HEK293 (cell line): ENCODE measurements around the gene LPO.

Source experiments
- CTCF ChIA-PET: fragments of 350-600 bp; formaldehyde crosslinking; extraction: SDS; loops from one replicate; lab custom pipeline; 2021; ENCODE audit warnings: antibody characterized with exemption; lab: Yijun Ruan, JAX
- POLR2A ChIA-PET: fragments of 300-600 bp; formaldehyde crosslinking; extraction: SDS; loops from one replicate; lab custom pipeline; 2020; ENCODE audit warnings: antibody characterized with exemption, inconsistent platforms; lab: Yijun Ruan, JAX
- H3K27ac ChIP-seq: fragments of 200-500 bp; sonication (Bioruptor generic); 2 replicates; pipeline ENCODE4 v1.5.1; 2014; ENCODE audit warnings: low read depth, low read length, control low read depth, inconsistent platforms; ENCODE audit errors: extremely low read depth
- H3K36me3 ChIP-seq, 2 experiments: fragments of 200-500 bp in 1 of 2; sonication (Bioruptor generic) in 1 of 2; 1 replicate in 1 of 2; 2 replicates in 1 of 2; pipeline ENCODE4 v1.5.1; 2014 to 2017; ENCODE audit warnings: inconsistent platforms in 2 of 2, low read length in 2 of 2; ENCODE audit not compliant: control insufficient read depth in 2 of 2, insufficient read depth in 1 of 2
- H3K4me1 ChIP-seq: fragments of 200-500 bp; sonication (Bioruptor generic); 2 replicates; pipeline ENCODE4 v1.5.1; 2014; ENCODE audit warnings: mild to moderate bottlenecking, low read length, inconsistent platforms; ENCODE audit not compliant: control insufficient read depth, insufficient read depth
- H3K4me3 ChIP-seq: 2 replicates; pipeline ENCODE4 v1.5.1; 2011; ENCODE audit warnings: low read depth, mild to moderate bottlenecking, control low read depth, low read length, moderate library complexity
- H3K9me3 ChIP-seq: fragments of 200-500 bp; sonication (Bioruptor generic); 2 replicates; pipeline ENCODE4 v1.5.1; 2014; ENCODE audit warnings: low read depth, low read length, inconsistent platforms; ENCODE audit not compliant: control insufficient read depth, insufficient read depth
- GLIS2 ChIP-seq: fragments of 450-650 bp; formaldehyde crosslinking; IDR thresholded peaks from 2 replicates; pipeline ENCODE4 v1.5.1; 2016; ENCODE audit warnings: missing biosample characterization, missing genetic modification characterization
- KLF10 ChIP-seq: fragments of 450-650 bp; IDR thresholded peaks from 2 replicates; pipeline ENCODE4 v1.5.1; 2018; ENCODE audit warnings: missing biosample characterization, mild to moderate bottlenecking, missing genetic modification characterization
- PRDM10 ChIP-seq: fragments of 450-650 bp; formaldehyde crosslinking; IDR thresholded peaks from 2 replicates; pipeline ENCODE4 v1.5.1; 2016; ENCODE audit warnings: missing biosample characterization, missing genetic modification characterization
- REST ChIP-seq: fragments of 450-650 bp; formaldehyde crosslinking; IDR thresholded peaks from 2 replicates; pipeline ENCODE4 v1.5.1; 2016; ENCODE audit warnings: missing biosample characterization, missing genetic modification characterization
- WT1 ChIP-seq: fragments of 450-650 bp; formaldehyde crosslinking; IDR thresholded peaks from 2 replicates; pipeline ENCODE4 v1.5.1; 2016; ENCODE audit warnings: missing biosample characterization, missing genetic modification characterization
- YY1 ChIP-seq: fragments of 450-650 bp; formaldehyde crosslinking; IDR thresholded peaks from 2 replicates; pipeline ENCODE4 v1.5.1; 2018; ENCODE audit warnings: missing biosample characterization, missing genetic modification characterization
- ZBTB17 ChIP-seq: fragments of 450-650 bp; formaldehyde crosslinking; IDR thresholded peaks from 2 replicates; pipeline ENCODE4 v1.5.1; 2016; ENCODE audit warnings: missing biosample characterization, missing genetic modification characterization
- ZBTB21 ChIP-seq: fragments of 450-650 bp; formaldehyde crosslinking; IDR thresholded peaks from 2 replicates; pipeline ENCODE4 v1.5.1; 2017; ENCODE audit warnings: missing biosample characterization, missing genetic modification characterization
- ZEB2 ChIP-seq: fragments of 450-650 bp; formaldehyde crosslinking; IDR thresholded peaks from 2 replicates; pipeline ENCODE4 v1.5.1; 2016; ENCODE audit warnings: missing biosample characterization, missing genetic modification characterization
- ZFP37 ChIP-seq: fragments of 450-650 bp; formaldehyde crosslinking; IDR thresholded peaks from 2 replicates; pipeline ENCODE4 v1.5.1; 2016; ENCODE audit warnings: missing biosample characterization, missing genetic modification characterization
- ZFP41 ChIP-seq: fragments of 450-650 bp; formaldehyde crosslinking; IDR thresholded peaks from 2 replicates; pipeline ENCODE4 v1.5.1; 2016; ENCODE audit warnings: missing biosample characterization, missing genetic modification characterization, borderline replicate concordance
- ZNF133 ChIP-seq: fragments of 450-650 bp; formaldehyde crosslinking; IDR thresholded peaks from 2 replicates; pipeline ENCODE4 v1.5.1; 2016; ENCODE audit warnings: missing biosample characterization, missing genetic modification characterization
- ZNF148 ChIP-seq: fragments of 450-650 bp; formaldehyde crosslinking; IDR thresholded peaks from 2 replicates; pipeline ENCODE4 v1.5.0; 2017; ENCODE audit warnings: missing biosample characterization, missing genetic modification characterization, borderline replicate concordance
- ZNF202 ChIP-seq: fragments of 450-650 bp; formaldehyde crosslinking; IDR thresholded peaks from 2 replicates; pipeline ENCODE4 v1.5.1; 2016; ENCODE audit warnings: missing biosample characterization, missing genetic modification characterization, borderline replicate concordance
- ZNF23 ChIP-seq: fragments of 450-650 bp; formaldehyde crosslinking; IDR thresholded peaks from 2 replicates; pipeline ENCODE4 v1.5.1; 2016; ENCODE audit warnings: missing biosample characterization, missing genetic modification characterization, borderline replicate concordance
- ZNF302 ChIP-seq: fragments of 450-650 bp; formaldehyde crosslinking; IDR thresholded peaks from 2 replicates; pipeline ENCODE4 v1.5.1; 2016; ENCODE audit warnings: missing biosample characterization, missing genetic modification characterization, low read depth
- ZNF311 ChIP-seq: fragments of 450-650 bp; formaldehyde crosslinking; IDR thresholded peaks from 2 replicates; pipeline ENCODE4 v1.5.1; 2017; ENCODE audit warnings: missing biosample characterization, missing genetic modification characterization, borderline replicate concordance
- ZNF324 ChIP-seq: fragments of 450-650 bp; formaldehyde crosslinking; IDR thresholded peaks from 2 replicates; pipeline ENCODE4 v1.5.1; 2016; ENCODE audit warnings: missing biosample characterization, missing genetic modification characterization
- ZNF354C ChIP-seq: fragments of 450-650 bp; formaldehyde crosslinking; IDR thresholded peaks from 2 replicates; pipeline ENCODE4 v1.5.1; 2016; ENCODE audit warnings: missing biosample characterization, missing genetic modification characterization, low read depth, borderline replicate concordance
- ZNF426 ChIP-seq: fragments of 450-650 bp; formaldehyde crosslinking; IDR thresholded peaks from 2 replicates; pipeline ENCODE4 v1.5.1; 2017; ENCODE audit warnings: missing biosample characterization, missing genetic modification characterization, mild to moderate bottlenecking, inconsistent platforms, moderate library complexity
- ZNF488 ChIP-seq: fragments of 450-650 bp; formaldehyde crosslinking; IDR thresholded peaks from 2 replicates; pipeline ENCODE4 v1.5.1; 2016; ENCODE audit warnings: missing biosample characterization, missing genetic modification characterization
- ZNF555 ChIP-seq: fragments of 450-650 bp; formaldehyde crosslinking; conservative IDR thresholded peaks from 2 replicates; pipeline ENCODE4 v1.5.1; 2017; ENCODE audit warnings: missing biosample characterization, mild to moderate bottlenecking, missing genetic modification characterization, inconsistent platforms
- ZNF560 ChIP-seq: fragments of 450-650 bp; formaldehyde crosslinking; IDR thresholded peaks from 2 replicates; pipeline ENCODE4 v1.5.1; 2017; ENCODE audit warnings: missing biosample characterization, missing genetic modification characterization, borderline replicate concordance
- ZNF660 ChIP-seq: fragments of 450-650 bp; IDR thresholded peaks from 2 replicates; pipeline ENCODE4 v1.5.1; 2018; ENCODE audit warnings: missing biosample characterization, mild to moderate bottlenecking, missing genetic modification characterization
- ZNF776 ChIP-seq: fragments of 450-650 bp; formaldehyde crosslinking; IDR thresholded peaks from 2 replicates; pipeline ENCODE4 v1.5.0; 2017; ENCODE audit warnings: missing biosample characterization, missing genetic modification characterization, borderline replicate concordance

LPO gene

GRCh38 chr17:58202859-58203258, 35.5 kb upstream of the LPO start (continued):
- TF ChIP-seq ZNF324 (tag by site-specific recombination): no peak
- no peak for TF ChIP-seq PRDM10 (tag by site-specific recombination)
- TF ChIP-seq ZNF311: no peak
- no peak for TF ChIP-seq ZNF354C (tag by site-specific recombination)
- no peak for TF ChIP-seq ZNF23 (tag by site-specific recombination)
- no peak for TF ChIP-seq ZNF776
- no peak for TF ChIP-seq ZFP41 (tag by site-specific recombination)

- H3K9me3 ChIP-seq: no peaks in the 10 kb centered on the region
- POLR2A ChIA-PET: interaction anchor here (1.0 kb wide), 1 partner anchor 13 kb away, joined by 6 read pairs; no protein-coding TSS in a partner anchor
- no peak overlapping the region for H3K4me3 ChIP-seq
- H3K27ac ChIP-seq: no peak overlapping the region
- no peaks in the 10 kb centered on the region; the same call in 1 of the 2 replicates for H3K4me1 ChIP-seq
- CTCF ChIA-PET: no interaction called here
- peaks cover 5 to 47% of the 10 kb centered on the region in 2 experiments; a peak in 2 of 3 replicates for H3K36me3 ChIP-seq
- TF ChIP-seq WT1 (tag by site-specific recombination) (no peak), ZNF148 (tag by site-specific recombination) (no peak), ZNF426 (no peak), ZNF660 (tag by site-specific recombination) (no peak), ZNF133 (no peak), ZNF202 (no peak)
These were observed 33.6 kb upstream of the LPO start for GRCh38 chr17:58204796-58205195.

GRCh38 chr17:58205936-58206335, 32.4 kb upstream of the LPO start:
- Histone ChIP-seq H3K9me3 (no peaks in the 10 kb centered on the region), H3K4me3 (no peak overlapping the region), H3K36me3 (peaks cover 13 to 58% of the 10 kb centered on the region in 2 experiments; a peak in 2 of 3 replicates), H3K4me1 (no peaks in the 10 kb centered on the region), H3K27ac (no peak overlapping the region)
- ChIA-PET CTCF (no interaction called here), POLR2A (no interaction called here)
- TF ChIP-seq REST (tag by site-specific recombination) (no peak), ZEB2 (tag by site-specific recombination) (no peak), ZNF560 (no peak), ZNF488 (tag by site-specific recombination) (no peak), ZNF555 (tag by site-specific recombination) (no peak), KLF10 (tag by site-specific recombination) (no peak), ZFP37 (no peak), ZBTB17 (tag by site-specific recombination) (no peak), YY1 (tag by site-specific recombination) (no peak), ZBTB21 (tag by site-specific recombination) (no peak), GLIS2 (tag by site-specific recombination) (no peak), ZNF302 (no peak)
